NCI-H524 treated with DMSO at 0.1 percent for 48 hours (cell line): ENCODE measurements around the gene SLC9A9.
"Not testable (repeated sequence)": the region's sequence is repeated elsewhere in the genome, so short reads cannot be mapped to it uniquely, and the experiment has no call there.

ENCODE experiments used
- DNase-seq: peaks from one replicate; lab custom pipeline; 2025; lab: John Stamatoyannopoulos, UW

Gene SLC9A9

GRCh38 chr3:143810166-143810952, 37.9 kb downstream of the SLC9A9 start:
- no peak for DNase-seq

- no peak for DNase-seq
Measured at GRCh38 chr3:143809121-143809621, 39.1 kb downstream of the SLC9A9 start.

- DNase-seq: no peak
Measured at GRCh38 chr3:143808030-143808429, 40.2 kb downstream of the SLC9A9 start.

- DNase-seq: no peak
Measured at GRCh38 chr3:143806038-143806437, 42.2 kb downstream of the SLC9A9 start.

- DNase-seq: not testable (repeated sequence)
Measured at GRCh38 chr3:143805476-143805875, 42.8 kb downstream of the SLC9A9 start.

GRCh38 chr3:143801046-143801445, 47.2 kb downstream of the SLC9A9 start:
- DNase-seq: not testable (repeated sequence)

GRCh38 chr3:143798151-143798550, 50.1 kb downstream of the SLC9A9 start:
- DNase-seq: not testable (repeated sequence)

GRCh38 chr3:143795874-143796273, 52.4 kb downstream of the SLC9A9 start:
- DNase-seq: no peak

- DNase-seq: no peak
Measured at GRCh38 chr3:143794793-143795462, 53.3 kb downstream of the SLC9A9 start.

GRCh38 chr3:143793971-143794370, 54.3 kb downstream of the SLC9A9 start:
- DNase-seq: no peak

- no peak for DNase-seq
Measured at GRCh38 chr3:143791386-143791785, 56.9 kb downstream of the SLC9A9 start.

- no peak for DNase-seq
Measured at GRCh38 chr3:143786219-143787191, 61.8 kb downstream of the SLC9A9 start.

- DNase-seq: no peak
Measured at GRCh38 chr3:143784446-143784845, 63.8 kb downstream of the SLC9A9 start.

GRCh38 chr3:143783851-143784370, 64.4 kb downstream of the SLC9A9 start:
- DNase-seq: no peak

- DNase-seq: peak; percentile 17
Measured at GRCh38 chr3:143775459-143775858, 72.8 kb downstream of the SLC9A9 start.

GRCh38 chr3:143771939-143772338, 76.3 kb downstream of the SLC9A9 start:
- no peak for DNase-seq

- DNase-seq: no peak
Measured at GRCh38 chr3:143771258-143771657, 77.0 kb downstream of the SLC9A9 start.

- DNase-seq: no peak
Measured at GRCh38 chr3:143770391-143770790, 77.9 kb downstream of the SLC9A9 start.

- DNase-seq: no peak
Measured at GRCh38 chr3:143769616-143770015, 78.7 kb downstream of the SLC9A9 start.

- no peak for DNase-seq
Measured at GRCh38 chr3:143764840-143765239, 83.4 kb downstream of the SLC9A9 start.

- DNase-seq: no peak
Measured at GRCh38 chr3:143763564-143764162, 84.6 kb downstream of the SLC9A9 start.
